ENCODE measurements around the gene KHDRBS2.

KHDRBS2 gene

DNA sequence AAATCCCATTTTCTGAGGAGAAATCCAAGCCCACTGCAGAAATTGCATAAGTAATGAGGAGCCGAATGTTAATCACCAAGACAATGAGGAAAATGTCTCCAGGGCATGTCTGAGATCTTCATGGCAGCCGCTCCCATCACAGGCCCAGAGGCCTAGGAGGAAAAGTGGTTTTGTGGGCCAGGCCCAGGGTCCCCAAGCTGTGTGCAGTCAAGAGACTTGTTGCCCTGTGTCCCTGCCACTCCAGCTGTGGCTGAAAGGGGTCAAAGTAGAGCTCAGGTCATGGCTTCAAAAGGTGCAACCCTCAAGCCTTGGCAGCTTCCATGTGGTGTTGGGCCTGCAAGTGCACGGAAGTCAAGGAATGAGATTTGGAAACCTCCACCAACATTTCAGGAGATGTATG, 276.6 kb downstream of the KHDRBS2 start:
- no peak for DNase-seq

DNA sequence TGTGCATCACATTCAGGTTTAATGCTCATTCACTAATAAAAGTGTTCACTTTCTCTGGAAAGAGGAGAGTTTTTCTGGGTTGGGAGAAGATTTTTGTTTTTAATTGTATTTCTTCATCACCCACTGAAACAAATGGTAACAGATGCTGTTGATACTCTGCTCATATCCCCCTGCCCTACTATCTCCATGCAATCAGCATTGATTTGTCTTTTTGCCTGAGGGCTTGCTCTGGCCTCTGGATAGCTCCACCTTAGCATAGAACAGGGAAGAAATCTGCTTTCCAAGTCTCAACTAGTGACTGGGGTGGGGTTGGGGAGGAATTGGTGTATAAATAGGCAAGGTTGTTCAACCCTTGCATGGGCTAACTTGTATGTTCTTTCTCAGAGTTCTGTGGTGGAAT, 296.4 kb downstream of the KHDRBS2 start:
- DNase-seq = no peak

DNA sequence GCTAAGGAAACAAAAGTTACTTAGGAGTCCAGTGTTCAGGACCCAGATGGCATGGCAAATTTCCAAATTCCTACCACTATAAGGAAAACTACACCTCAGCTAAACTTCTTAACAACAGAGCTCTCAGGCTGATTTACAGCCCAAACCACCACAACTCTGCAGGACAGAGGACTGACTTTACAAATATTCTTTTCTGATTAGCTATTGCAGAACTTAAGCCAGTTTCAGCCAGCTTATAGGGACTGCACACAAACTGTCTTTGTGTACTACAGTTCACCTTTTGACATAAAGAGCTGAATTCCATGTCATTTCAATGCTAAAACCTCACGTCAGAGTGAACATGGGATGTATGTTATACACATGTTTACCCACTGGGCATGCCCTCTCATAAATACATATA, 305.4 kb downstream of the KHDRBS2 start:
- no peak for DNase-seq

DNA sequence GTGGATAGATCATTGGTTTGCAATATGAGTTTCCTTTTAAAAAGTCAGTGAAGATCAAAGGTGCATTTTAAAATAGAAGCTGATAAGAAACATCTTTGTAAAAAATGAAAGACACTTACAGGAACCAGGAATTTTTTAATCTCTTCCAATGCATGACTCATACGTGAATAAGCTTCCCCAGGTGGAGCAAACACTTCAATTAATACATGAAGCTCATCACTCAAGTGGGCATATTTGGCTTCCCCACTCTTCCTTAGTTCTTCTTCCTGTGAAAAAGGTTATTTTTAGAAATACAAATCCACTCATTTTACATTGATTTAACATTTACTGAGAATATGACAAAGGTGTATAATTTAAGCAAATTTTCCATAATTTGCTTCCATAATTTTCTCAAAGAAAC, 308.1 kb downstream of the KHDRBS2 start:
- DNase-seq = no peak

DNA sequence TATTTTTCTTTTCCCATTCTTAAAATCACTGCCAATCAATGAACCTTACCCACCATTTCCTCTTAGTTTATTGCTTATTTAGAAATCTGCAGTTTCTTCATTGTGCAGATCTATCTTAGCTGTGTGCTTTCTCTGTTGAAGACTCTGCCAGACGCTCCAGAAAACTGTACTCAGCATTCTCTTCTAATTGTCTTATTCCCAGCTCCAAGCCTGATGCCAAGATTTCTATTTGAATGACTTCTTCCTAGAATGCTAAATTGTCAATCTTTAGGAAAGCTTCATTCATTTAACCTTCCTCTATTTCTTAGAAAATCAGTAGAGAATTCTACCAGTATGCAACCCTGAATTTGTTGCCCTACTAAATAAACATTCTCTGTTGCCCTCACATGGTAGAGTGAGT, 308.9 kb downstream of the KHDRBS2 start:
- no peak for DNase-seq

DNA sequence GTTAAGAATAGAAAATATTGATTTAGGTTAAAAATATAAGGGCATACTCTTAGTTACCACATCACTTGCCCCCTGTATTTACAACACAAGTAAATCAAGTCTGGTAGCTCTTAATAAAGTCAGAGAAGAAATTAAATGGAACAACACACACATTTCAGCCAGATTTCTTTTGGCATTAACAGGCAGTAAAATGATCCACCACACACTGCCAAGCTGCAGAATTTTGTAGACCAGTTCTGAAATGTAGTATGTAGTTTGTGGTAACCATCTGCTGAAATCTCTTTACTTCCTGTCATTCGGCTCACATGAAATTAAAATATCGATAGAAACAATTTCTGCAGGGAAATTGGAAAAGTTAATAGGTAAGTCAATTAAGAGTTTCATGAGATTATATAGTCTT, 326.8 kb downstream of the KHDRBS2 start:
- DNase-seq = no peak

DNA sequence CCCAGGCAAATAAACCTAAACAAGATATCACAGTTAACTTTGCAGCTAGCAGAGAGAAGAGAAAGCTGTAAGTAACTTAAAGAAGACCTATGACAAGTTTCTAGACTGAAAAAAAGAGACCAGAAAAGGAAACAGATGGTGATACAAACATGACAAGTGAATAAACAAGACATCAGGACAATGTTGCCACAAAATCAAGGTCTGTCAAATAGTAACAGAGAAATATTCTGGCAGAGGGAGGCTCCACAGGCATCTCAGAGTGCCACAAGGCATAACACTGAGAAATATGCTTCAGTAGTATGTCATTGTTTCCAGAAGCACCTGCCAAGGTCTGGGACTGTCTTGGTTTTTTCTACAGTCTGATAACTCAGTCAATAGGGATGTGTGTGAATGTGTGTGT, 332.2 kb downstream of the KHDRBS2 start:
- DNase-seq = no peak

DNA sequence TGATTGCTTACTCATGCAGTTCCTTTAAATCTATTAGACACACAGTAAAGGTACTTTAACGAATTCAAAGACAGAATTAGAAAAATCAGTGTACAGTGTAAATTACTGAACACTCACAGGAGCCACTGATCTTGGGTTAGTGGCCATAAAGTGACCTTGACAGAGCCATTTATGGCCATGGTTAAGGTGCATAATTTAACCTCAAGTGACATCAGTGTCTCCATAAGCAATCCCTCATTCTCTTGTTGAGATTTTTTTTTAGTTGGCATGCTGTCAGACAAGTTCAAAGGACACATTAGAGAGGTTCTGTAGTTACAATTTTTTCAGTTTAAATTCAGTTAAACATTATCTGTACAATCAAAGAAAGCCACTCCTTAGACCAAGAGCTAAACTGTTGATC, 334.4 kb downstream of the KHDRBS2 start:
- no peak for DNase-seq

DNA sequence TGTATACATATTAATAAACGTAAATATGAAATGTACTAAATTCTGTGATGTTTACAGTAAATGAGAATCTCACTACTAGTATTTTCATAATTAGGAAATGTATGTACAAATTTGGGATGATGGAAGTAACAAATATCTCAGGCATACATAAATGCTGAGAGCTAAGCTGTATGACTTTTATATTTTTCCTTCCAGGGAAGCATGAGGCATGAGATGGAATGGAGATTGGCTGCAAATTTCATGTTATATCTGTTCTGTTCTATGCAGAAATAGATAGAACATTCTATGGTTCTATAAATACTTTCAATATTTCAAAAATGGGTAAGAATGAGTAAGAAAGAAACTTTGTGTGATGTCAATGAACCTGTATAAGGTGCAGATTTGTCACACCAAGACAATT, 335.2 kb downstream of the KHDRBS2 start:
- no peak for DNase-seq

DNA sequence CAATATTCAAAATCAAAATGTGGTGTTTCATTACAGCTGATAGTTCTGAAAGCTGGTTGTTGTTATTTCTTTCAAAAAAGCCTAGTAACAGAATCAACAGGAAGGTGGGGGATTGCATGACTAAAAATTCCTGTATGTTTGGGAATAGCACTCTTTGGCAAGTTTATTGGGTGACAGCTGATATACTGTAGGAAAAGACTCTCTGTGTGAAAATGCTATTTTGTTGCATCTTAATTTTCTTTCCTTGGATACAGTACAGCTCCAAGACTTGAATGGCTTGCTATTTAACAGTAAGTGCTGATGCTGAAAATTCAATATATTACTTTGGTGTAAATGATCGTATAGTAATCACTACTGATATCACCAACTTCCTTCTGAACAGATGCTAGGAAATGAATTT, 336.1 kb downstream of the KHDRBS2 start:
- no peak for DNase-seq

DNA sequence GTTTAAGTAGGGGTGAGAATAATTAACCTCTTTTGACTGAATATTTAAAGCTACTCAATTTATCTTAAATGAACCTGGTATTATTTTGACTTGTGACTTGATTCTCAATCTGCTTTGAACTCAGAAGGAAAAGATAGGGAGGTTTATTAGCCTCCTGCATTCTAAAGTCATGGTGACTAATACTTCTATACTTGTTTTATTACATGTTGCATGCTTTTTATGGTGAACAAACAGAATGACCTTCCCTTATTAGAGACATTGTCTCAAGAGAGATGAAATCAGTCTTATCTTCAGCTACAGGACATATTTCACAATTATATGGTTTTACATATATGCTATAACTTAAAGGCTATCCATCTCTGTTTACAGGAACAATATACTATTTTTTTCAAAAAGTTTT, 336.9 kb downstream of the KHDRBS2 start:
- no peak for DNase-seq

DNA sequence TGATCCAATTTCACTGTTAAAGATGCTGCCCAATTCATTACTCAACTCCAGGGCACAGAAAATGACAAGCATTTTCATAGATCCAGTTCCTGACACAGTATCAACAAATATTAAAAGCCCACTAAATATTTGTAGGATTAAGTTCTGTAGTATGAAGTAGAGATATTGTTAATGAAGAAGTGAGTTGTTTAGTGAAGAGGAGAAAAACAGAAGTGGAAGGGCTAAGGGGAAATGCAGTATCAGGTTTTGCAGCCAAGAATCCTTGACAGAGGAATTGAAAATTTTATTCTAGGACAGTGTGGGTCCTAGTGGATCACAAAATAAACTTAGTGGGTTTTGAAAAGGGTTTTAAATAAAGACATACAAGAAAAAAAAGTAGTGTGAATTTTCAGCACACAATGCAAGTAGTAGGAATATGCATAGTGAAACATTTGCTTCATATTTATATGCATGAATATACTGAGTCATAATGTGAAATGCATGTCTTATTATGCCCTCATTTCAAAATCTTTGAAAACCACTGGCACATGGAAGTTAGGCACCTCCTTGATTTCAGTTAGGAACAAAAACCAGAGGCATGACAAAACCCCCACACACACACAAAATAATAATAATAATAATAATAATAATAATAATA, 338.6 kb downstream of the KHDRBS2 start:
- DNase-seq = no peak

DNA sequence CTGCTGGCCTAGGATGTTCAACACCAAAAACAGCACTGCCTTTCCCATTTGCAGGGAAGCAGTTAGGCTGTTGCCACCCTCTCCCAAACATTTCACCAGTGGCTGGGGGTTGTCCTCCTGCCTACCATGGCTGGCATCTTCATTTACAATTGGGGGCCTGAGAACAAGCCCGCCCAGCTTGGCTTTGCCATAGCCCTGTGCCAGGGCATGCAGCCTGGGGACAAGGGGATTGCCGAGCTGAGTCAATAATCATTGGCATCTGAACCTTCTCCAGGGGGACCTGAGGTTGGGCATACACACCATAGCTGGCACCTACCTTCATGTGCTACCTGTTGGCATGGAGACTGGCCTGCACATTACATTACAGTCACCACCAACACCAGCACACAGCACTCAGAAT, 345.1 kb downstream of the KHDRBS2 start:
- no peak for DNase-seq

DNA sequence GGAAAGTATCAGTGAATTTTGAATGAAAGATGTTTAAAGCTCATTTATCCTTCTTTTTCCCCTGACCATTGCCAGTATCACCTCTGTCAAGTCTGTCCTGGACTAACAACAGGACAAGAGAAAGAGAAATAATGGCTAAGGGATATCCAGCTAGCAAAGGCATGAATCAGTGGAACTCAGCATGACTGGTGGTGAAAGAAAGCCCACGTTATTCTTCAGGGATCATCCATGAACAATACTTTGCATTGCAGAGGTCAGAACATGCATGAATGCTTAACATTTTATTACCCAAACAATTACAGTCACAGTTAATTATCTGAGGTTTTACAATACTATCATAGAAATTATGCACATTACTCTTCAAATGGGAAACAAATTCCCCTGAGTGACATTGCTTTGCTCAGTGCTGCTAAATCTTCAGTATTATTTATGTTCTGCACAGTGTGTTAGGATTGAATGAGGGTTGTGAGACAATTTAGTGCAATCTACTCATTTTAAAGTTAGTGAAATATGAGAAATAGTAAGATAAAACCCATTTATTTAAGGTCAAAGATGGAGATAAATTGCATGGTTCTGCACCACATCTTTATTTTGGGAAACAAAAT, 350.7 kb downstream of the KHDRBS2 start:
- no peak for DNase-seq

DNA sequence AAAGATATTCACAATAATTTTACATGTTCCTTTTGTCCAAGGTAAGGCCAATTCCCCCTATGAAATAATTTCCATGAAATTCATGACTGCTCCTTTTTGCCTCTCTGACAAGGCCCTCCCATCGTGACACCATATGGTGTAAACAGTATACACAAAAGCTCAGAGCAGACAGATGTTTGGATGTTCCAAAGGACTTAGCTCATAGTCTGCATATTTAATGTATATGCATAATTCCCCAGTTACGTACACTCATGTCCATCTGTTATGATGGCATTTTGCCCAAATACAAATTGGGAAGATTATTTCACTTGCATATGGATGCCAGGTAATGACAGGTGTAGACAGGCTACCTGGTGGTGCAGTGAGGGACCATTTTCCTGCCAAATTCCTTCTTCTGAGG, 376.5 kb downstream of the KHDRBS2 start:
- no peak for DNase-seq

DNA sequence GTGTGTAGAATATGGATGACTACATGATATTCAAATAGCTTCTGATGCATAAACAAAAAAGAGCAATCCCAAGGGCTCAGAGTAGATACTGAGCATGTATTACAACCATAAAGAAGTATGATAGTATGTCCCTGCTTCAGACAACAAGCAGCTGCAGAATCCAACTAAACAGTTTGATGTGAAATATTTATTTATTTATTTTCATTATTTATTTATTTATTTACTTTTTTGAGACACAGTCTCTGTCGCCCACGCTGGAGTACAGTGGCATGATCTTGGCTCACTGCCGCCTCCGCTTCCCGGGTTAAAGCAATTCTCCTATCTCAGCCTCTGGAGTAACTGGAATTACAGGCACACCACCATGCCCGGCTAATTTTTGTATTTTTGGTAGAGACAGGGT, 384.3 kb downstream of the KHDRBS2 start:
- DNase-seq = no peak

DNA sequence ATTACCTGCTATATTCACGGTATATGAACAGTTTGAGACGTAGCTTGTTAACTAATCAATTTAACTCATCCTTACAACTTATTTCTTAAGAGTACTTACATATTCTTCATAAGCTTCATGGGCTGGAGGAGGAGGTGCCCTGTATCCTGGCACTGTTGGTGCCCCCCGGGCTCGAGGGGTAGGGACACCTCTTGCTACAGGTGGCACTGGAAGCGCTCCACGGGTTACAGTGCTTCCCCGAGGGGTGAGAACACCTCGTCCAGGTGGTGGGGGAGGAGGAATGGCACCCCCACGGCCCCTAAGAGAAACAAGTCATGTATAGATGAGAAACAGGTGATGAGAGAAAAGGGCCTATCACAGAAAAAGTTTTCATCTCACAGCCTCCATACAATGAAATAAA, 391.5 kb downstream of the KHDRBS2 start:
- DNase-seq = no peak

DNA sequence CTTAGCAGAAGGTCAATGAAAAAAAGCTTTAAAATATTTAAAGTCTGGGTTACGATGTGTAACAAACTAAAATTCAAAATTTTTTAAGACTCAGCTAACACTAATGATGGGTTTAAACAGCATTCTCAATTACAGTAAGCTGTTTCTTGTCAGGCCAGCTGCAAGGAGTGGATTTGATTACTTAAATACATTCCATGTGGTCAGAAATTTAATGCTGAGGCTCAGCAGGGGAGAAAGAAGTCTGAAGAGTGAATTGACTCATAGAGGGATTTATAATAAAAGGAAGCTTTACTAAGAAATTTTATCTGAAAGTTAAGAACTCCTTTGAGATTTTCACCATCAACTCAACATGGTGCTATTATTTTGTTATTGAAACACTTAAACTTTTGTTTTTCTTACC, 398.6 kb downstream of the KHDRBS2 start:
- DNase-seq = no peak

DNA sequence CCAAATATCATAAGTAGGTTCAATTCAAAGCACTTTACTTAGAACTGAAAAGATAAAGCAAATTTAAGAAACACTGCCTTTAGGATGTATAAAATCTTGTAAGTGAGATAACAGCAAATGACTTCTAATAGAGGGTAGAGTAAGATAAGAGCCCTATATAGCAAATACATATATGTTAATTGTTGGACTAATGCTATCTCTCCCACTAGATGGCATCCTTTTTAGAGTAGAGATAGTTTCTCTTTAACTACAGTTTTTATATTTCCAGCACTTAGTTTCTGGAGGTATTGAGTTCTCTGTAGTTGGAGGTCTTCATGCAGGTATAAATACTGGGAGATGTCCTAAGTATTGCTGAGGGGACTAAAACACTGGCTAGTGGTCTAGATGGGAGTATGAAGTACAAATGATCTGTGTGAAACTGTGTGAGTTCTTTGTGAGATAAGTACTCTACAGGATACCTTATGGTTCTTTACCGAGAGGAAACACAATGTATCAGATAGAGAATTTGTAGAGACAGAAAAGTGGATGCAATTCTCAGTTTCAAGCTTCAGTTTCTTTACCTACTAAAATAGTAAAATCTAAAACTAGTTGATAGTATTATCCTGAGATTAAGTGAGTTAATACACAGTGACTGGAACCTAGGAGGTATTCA, 399.3 kb downstream of the KHDRBS2 start:
- no peak for DNase-seq

DNA sequence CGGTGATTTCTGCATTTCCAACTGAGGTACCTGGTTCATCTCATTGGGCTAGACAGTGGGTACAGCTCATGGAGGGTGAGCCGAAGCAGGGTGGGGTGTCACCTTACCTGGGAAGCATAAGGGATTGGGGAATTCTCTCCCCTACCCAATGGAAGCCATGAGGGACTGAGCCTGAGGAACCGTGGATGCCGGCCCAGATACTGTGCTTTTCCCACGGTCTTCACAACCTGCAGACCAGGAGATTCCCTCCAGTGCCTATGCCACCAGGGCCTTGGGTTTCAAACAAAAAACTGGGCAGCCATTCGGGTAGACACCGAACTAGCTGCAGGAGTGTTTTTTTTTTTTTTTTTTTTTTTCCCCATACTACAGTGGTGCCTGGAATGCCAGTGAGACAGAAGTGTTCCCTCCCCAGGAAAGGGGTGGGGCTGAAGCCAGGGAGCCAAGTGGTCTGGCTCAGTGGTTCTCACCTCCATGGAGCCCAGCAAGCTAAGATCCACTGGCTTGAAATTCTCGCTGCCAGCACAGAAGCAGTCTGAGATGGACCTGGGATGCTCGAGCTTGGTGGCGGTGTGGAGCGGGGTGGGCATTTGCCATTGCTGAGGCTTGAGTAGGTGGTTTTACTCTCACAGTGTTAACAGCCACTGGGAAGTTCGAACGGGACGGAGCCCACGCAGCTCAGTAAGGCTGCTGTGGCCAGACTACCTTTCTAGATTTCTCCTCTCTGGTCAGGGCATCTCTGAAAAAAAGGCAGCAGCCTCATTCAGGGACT, 416.2 kb downstream of the KHDRBS2 start:
- DNase-seq = no peak

DNA sequence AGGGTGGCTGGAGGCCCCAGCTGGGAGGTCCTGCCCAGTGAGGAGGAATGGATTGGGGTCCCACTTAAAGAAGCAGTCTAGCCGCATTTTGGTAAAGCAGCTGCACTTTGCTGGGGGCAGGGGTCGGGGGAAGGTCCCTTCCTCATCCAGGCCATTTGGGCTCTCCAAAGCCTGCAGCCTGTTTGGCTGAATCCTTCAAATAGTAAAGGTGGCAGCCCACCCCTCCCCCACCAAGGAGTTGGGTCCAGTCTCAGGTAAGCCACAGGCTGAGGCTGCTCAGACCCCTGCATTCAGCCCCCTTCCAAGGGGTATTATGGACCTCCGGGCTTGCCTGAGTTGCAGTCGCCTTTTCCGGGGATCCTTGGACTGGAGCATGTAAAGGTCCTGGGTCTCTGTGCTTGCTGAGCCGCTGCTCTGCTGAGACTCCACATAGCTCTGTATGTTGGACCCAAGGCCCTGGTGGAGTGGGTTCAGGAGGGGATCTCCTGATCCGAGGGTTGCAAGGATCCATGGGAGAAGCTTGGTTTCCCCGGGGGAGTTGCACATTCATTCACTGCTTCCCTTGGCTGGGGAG, 417.4 kb downstream of the KHDRBS2 start:
- DNase-seq = no peak

DNA sequence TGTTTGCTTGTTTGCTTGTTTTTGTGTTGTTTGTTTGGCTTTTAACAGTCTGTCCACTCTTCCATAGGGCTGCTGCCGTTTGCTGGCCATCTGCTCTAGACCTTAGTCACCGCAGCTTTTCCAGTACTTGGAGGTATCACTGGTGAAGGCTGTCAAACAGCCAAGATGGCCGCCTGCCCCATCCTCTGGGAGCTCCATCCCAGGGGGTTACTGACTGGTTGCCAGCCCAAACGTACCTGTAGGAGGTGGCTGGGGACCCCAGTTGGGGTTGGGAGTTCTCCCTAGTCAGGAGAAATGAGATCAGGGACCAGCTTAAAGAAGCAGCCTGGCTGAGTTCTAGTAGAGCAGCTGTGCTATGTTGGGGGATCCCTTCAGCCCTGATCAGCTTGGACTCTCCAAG, 418.4 kb downstream of the KHDRBS2 start:
- DNase-seq = no peak

DNA sequence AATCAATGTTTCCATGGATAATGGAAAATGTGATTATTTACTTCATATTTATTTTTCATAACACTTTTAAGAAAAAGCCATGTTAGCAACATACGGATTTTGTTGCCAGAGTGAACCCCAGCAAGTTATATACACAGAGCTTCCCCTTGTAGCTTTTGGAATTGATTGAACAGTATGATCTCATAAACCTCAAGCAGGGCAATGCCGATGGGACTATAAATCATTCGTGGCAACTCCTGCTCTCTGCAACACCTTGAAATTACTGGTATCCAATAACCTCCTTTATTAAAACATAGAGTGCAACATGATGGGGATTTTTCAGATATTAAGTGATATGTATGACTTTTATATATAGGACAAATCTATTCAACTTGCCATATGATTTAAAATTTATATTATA, 428.5 kb downstream of the KHDRBS2 start:
- DNase-seq = no peak

DNA sequence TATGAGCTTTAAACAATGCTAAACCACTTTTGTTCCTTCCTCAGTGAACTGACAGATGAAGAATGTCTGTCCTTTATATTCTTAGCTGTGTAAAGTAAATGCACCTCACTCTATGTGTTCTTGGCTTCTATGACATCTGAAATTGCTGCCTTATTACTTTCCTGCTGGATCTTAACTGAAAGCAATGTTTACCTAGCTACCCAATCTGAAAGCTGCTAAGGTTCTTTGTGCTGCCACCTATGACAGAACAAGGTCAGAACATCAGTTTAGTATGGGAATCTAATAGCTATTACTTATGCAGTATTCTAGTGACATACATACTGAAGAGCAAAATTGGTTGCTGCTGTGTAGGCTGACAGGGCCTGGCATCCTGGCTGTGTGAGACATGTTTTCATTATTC, 444.1 kb downstream of the KHDRBS2 start:
- no peak for DNase-seq
